H1 (cell line): Measurements from ENCODE around the gene FBXO11. TPM values are rescaled to one million over a fixed set of nuclear protein-coding genes. Genes with fewer than 3 reads are reported as not detected.

Source experiments
- CTCF ChIA-PET: fragments of 300-600 bp; sonication (Branson Sonifier 250); formaldehyde crosslinking; loops from one replicate; lab custom pipeline; 2021; ENCODE audit not compliant: partially characterized antibody; lab: Charles Lee
- POLR2A ChIA-PET: fragments of 300-600 bp; sonication (Branson Sonifier 250); formaldehyde crosslinking; loops from one replicate; lab custom pipeline; 2021; ENCODE audit warnings: inconsistent platforms; ENCODE audit not compliant: partially characterized antibody; lab: Charles Lee
- DNase-seq, 2 experiments: peaks; one replicate each; pipeline versions ENCODE4 v3.0.0 to v3.0.0-alpha.2; 2010 to 2022; ENCODE audit warnings: low spot score in 2 of 2, low read depth in 1 of 2, mixed read lengths in 1 of 2
- FAIRE-seq: peaks from 2 replicates; lab custom pipeline; 2011; peaks lifted over from hg19 to GRCh38; lab: Jason Lieb, UNC
- H2AFZ ChIP-seq: 2 replicates; pipeline ENCODE4 v1.8.1; 2012; ENCODE audit warnings: low read length, inconsistent platforms
- H2AK5ac ChIP-seq: 2 replicates; pipeline ENCODE4 v1.6.1; 2013; ENCODE audit warnings: low read depth, low read length
- H2BK120ac ChIP-seq: replicated peaks from 2 replicates; pipeline ENCODE3; 2013; ENCODE audit warnings: low read depth, low read length, inconsistent platforms
- H2BK12ac ChIP-seq: 2 replicates; pipeline ENCODE4 v1.6.1; 2013; ENCODE audit warnings: low read depth, low read length
- H2BK15ac ChIP-seq: 2 replicates; pipeline ENCODE4 v1.6.1; 2013; ENCODE audit warnings: low read length
- H2BK20ac ChIP-seq: 2 replicates; pipeline ENCODE4 v1.6.1; 2013; ENCODE audit warnings: low read length
- H2BK5ac ChIP-seq: 2 replicates; pipeline ENCODE4 v1.6.1; 2013; ENCODE audit warnings: low read depth, low read length
- H3K14ac ChIP-seq: 2 replicates; pipeline ENCODE4 v1.6.1; 2013; ENCODE audit warnings: inconsistent platforms; ENCODE audit not compliant: insufficient read length
- H3K18ac ChIP-seq: 2 replicates; pipeline ENCODE4 v1.6.1; 2013; ENCODE audit warnings: low read length; ENCODE audit errors: extremely low read depth
- H3K23ac ChIP-seq: 2 replicates; pipeline ENCODE4 v1.6.1; 2013; ENCODE audit warnings: inconsistent platforms; ENCODE audit not compliant: insufficient read length
- H3K23me2 ChIP-seq: 2 replicates; pipeline ENCODE4 v1.6.1; 2013; ENCODE audit warnings: low read depth, low read length
- H3K27ac ChIP-seq: 2 replicates; pipeline ENCODE4 v1.6.1; 2011; ENCODE audit warnings: low read depth, low read length, inconsistent platforms
- H3K27me3 ChIP-seq, 4 experiments: replicated peaks in 1 of 4; 1 replicate in 1 of 4; 2 replicates in 3 of 4; pipeline versions ENCODE4 v1.6.1 to v1.8.1; 2011 to 2013; ENCODE audit warnings: low read length in 3 of 4, mild to moderate bottlenecking in 3 of 4, inconsistent platforms in 2 of 4, mixed read lengths in 2 of 4, moderate library complexity in 1 of 4; ENCODE audit not compliant: control insufficient read depth in 3 of 4, insufficient read depth in 3 of 4; ENCODE audit errors: extremely low read depth in 1 of 4
- H3K36me3 ChIP-seq, 4 experiments: 2 replicates each; pipeline versions ENCODE4 v1.6.1 to v1.8.1; 2011 to 2013; ENCODE audit warnings: mild to moderate bottlenecking in 4 of 4, low read length in 3 of 4, moderate library complexity in 2 of 4, control low read depth in 1 of 4, inconsistent platforms in 1 of 4; ENCODE audit not compliant: insufficient read depth in 4 of 4, control insufficient read depth in 2 of 4
- H3K4ac ChIP-seq: replicated peaks from 2 replicates; pipeline ENCODE3; 2013; ENCODE audit warnings: low read length, low read depth, mixed read lengths, inconsistent platforms; ENCODE audit not compliant: insufficient read length
- H3K4me1 ChIP-seq, 4 experiments: replicated peaks in 1 of 4; 1 replicate in 1 of 4; 2 replicates in 3 of 4; pipeline versions ENCODE4 v1.6.1 to v1.8.1; 2011 to 2013; ENCODE audit warnings: low read length in 3 of 4, inconsistent platforms in 2 of 4, mixed read lengths in 1 of 4; ENCODE audit not compliant: insufficient read depth in 4 of 4, control insufficient read depth in 3 of 4
- H3K4me2 ChIP-seq, 2 experiments: 2 replicates each; pipeline versions ENCODE4 v1.6.1 to v1.8.1; 2011 to 2013; ENCODE audit warnings: low read depth in 2 of 2, low read length in 2 of 2, control low read depth in 1 of 2, inconsistent platforms in 1 of 2, mild to moderate bottlenecking in 1 of 2; ENCODE audit not compliant: insufficient read depth in 1 of 2
- H3K4me3 ChIP-seq, 4 experiments: fragments of 200-600, 300-600 bp in 1 of 4; sonication (generic), shearing (Covaris generic), sonication (Bioruptor Twin) in 1 of 4; 2 replicates each; pipeline versions ENCODE4 v1.5.1 to v1.8.1; 2011 to 2016; ENCODE audit warnings: low read length in 4 of 4, low read depth in 3 of 4, control low read depth in 2 of 4, inconsistent platforms in 2 of 4, mild to moderate bottlenecking in 2 of 4, mixed read lengths in 1 of 4, moderate library complexity in 1 of 4; ENCODE audit not compliant: insufficient read depth in 2 of 4; ENCODE audit errors: extremely low read depth in 1 of 4
- H3K56ac ChIP-seq: replicated peaks from 2 replicates; pipeline ENCODE3; 2013; ENCODE audit warnings: low read depth, mild to moderate bottlenecking, mixed read lengths, low read length, inconsistent platforms; ENCODE audit not compliant: insufficient read length
- H3K79me1 ChIP-seq: 2 replicates; pipeline ENCODE4 v1.6.1; 2013; ENCODE audit warnings: low read depth, low read length, control low read depth
- H3K79me2 ChIP-seq, 2 experiments: 2 replicates each; pipeline versions ENCODE4 v1.6.1 to v1.8.1; 2012 to 2013; ENCODE audit warnings: low read length in 2 of 2, mild to moderate bottlenecking in 2 of 2, inconsistent platforms in 1 of 2; ENCODE audit not compliant: insufficient read depth in 2 of 2, control insufficient read depth in 1 of 2
- H3K9ac ChIP-seq, 4 experiments: replicated peaks in 1 of 4; 1 replicate in 1 of 4; 2 replicates in 3 of 4; pipeline versions ENCODE4 v1.6.1 to v1.8.1; 2011 to 2013; ENCODE audit warnings: low read depth in 3 of 4, low read length in 3 of 4, control low read depth in 2 of 4, mild to moderate bottlenecking in 2 of 4, moderate library complexity in 2 of 4, inconsistent platforms in 1 of 4; ENCODE audit errors: extremely low read depth in 1 of 4
- H3K9me3 ChIP-seq, 2 experiments: 2 replicates each; pipeline versions ENCODE4 v1.6.1 to v1.8.1; 2012 to 2013; ENCODE audit warnings: mild to moderate bottlenecking in 2 of 2, moderate library complexity in 2 of 2, control low read depth in 1 of 2, inconsistent platforms in 1 of 2, low read depth in 1 of 2, low read length in 1 of 2, mixed read lengths in 1 of 2; ENCODE audit not compliant: insufficient read depth in 2 of 2
- H4K20me1 ChIP-seq, 2 experiments: replicated peaks in 1 of 2; 2 replicates each; pipeline versions ENCODE3 to v1.8.1; 2011 to 2013; ENCODE audit warnings: inconsistent platforms in 2 of 2, low read length in 2 of 2, mild to moderate bottlenecking in 1 of 2; ENCODE audit not compliant: insufficient read depth in 2 of 2, control insufficient read depth in 1 of 2
- H4K5ac ChIP-seq: 2 replicates; pipeline ENCODE4 v1.6.1; 2013; ENCODE audit warnings: low read length, low read depth, mixed read lengths, inconsistent platforms; ENCODE audit not compliant: insufficient read length
- H4K8ac ChIP-seq: 2 replicates; pipeline ENCODE4 v1.8.0; 2013; ENCODE audit warnings: mild to moderate bottlenecking, moderate library complexity, low read length, inconsistent platforms; ENCODE audit not compliant: insufficient read depth; ENCODE audit errors: extremely low read depth
- H4K91ac ChIP-seq: replicated peaks from 2 replicates; pipeline ENCODE3; 2013; ENCODE audit warnings: low read length, mixed read lengths, inconsistent platforms; ENCODE audit not compliant: insufficient read length
- EGR1 ChIP-seq: IDR thresholded peaks from 2 replicates; pipeline ENCODE4 v1.6.1; 2011; ENCODE audit warnings: low read depth, low read length, borderline replicate concordance
- HDAC2 ChIP-seq, 2 experiments: fragments of 300-600 bp in 1 of 2; sonication (generic) in 1 of 2; IDR thresholded peaks; 2 replicates each; pipeline ENCODE4 v1.6.1; 2011 to 2012; ENCODE audit warnings: low read depth in 2 of 2, low read length in 2 of 2, mild to moderate bottlenecking in 2 of 2, moderate library complexity in 2 of 2, borderline replicate concordance in 1 of 2, inconsistent platforms in 1 of 2
- SIX5 ChIP-seq: IDR thresholded peaks from 2 replicates; pipeline ENCODE4 v1.6.1; 2011; ENCODE audit warnings: mild to moderate bottlenecking, low read depth, low read length
- WGBS, 2 experiments: shearing (Covaris generic) in 1 of 2; methylation state at CpG; one replicate each; pipeline versions ENCODE4 v1.1.6 to v1.1.7; 2013 to 2015; ENCODE audit warnings: low lambda C conversion rate in 2 of 2, mixed read lengths in 2 of 2, inconsistent platforms in 1 of 2, low coverage in 1 of 2, missing lambda C conversion rate in 1 of 2; ENCODE audit not compliant: insufficient replicate concordance in 2 of 2, insufficient coverage in 1 of 2, insufficient read length in 1 of 2; ENCODE audit errors: extremely low coverage in 1 of 2, missing lambda C conversion rate in 1 of 2; 5-methylcytosine and 5-hydroxymethylcytosine counted together
- polyA plus RNA-seq, 7 experiments: library from polyadenylated mRNA; depleted of rRNA in 3 of 7; stranded (reverse) in 5 of 7; unstranded in 2 of 7; fragments of >200 nt in 5 of 7; fragments of 200-250 nt in 2 of 7; gene quantifications; 1 replicate in 5 of 7; 2 replicates in 1 of 7; 4 replicates in 1 of 7; pipeline versions ENCODE4 v1.2.1 to v1.2.3, GENCODE V29; 2011 to 2013; ENCODE audit warnings: missing spikeins in 2 of 7, mixed read lengths in 2 of 7
- total RNA-seq: library from RNA; stranded (reverse); fragmentation: NEBNext Ultra II Directional; extraction: Animal tissue kit (Norgen Biotek cat#: 25700); gene quantifications from 2 replicates; pipeline ENCODE4 v1.2.1, GENCODE V29; 2021

Gene FBXO11
- total and polyA plus RNA-seq, 2 of the 8 experiments (the other 6 are each of a cell fraction or from before 2014, with no cell fraction given) = 21.7 to 57.3 TPM

DNA sequence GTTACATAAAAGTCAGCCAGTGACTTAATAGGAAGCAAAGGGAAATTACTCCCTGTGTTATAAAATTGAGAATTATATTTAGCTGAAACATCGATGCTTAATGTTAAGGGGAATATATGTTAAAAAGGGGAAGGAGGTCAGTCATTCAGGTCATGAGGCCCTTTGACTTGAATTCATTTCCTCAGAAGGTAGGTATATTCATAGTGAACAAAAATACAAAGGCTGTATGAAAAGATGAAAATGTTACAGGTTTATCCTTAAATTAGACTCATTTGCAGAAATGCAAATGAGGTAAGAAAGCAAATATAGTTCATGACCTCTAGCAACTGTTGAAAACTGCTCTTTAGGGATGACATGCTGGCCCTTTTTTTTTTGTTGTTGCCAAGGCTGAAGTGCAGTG lies 102.5 kb downstream of the FBXO11 start:
- Histone ChIP-seq H4K91ac (no peak overlapping the region), H2BK12ac (no peak overlapping the region), H3K18ac (no peak overlapping the region), H2BK15ac (no peak overlapping the region), H3K9me3 (no peaks in the 10 kb centered on the region), H3K27ac (no peak overlapping the region), H4K5ac (no peak overlapping the region), H3K23me2 (no peaks in the 10 kb centered on the region), H3K23ac (no peak overlapping the region), H3K56ac (no peak overlapping the region), H3K4me2 (no peak overlapping the region), H3K27me3 (no peaks in the 10 kb centered on the region), H3K79me1 (no peaks in the 10 kb centered on the region; the same call in 1 of the 2 replicates), H3K4me1 (no peaks in the 10 kb centered on the region), H4K20me1 (peaks cover 3 to 10% of the 10 kb centered on the region in 2 experiments), H2AFZ (no peak overlapping the region), H2BK5ac (no peak overlapping the region), H2BK120ac (no peak overlapping the region), H2AK5ac (no peak overlapping the region), H4K8ac (no peak overlapping the region), H3K14ac (no peak overlapping the region), H3K79me2 (peaks cover 1 to 39% of the 10 kb centered on the region in 2 experiments; a peak in 2 of 4 replicates), H3K4me3 (no peak overlapping the region), H3K4ac (no peak overlapping the region), H2BK20ac (no peak overlapping the region), H3K36me3 (peaks cover 38 to 100% (median 87%) of the 10 kb centered on the region in 4 experiments), H3K9ac (no peak overlapping the region)
- ChIA-PET CTCF (interaction anchor here (0.8 kb wide), 1 partner anchor 325 kb away, joined by 4 read pairs; no protein-coding TSS in a partner anchor), POLR2A (interaction anchor here (0.9 to 1.8 kb wide), 2 partner anchors 12 to 20 kb away, joined by 3 to 4 read pairs; no protein-coding TSS in a partner anchor)
- FAIRE-seq (no peak), DNase-seq (no peak)
- WGBS, 2 experiments = 88% methylated on average over 1 of the region's 1 CpG; no CpG with 5 or more reads in 1 of the 2 experiments
- no peak for TF ChIP-seq SIX5
- no peak for TF ChIP-seq EGR1
- no peak for TF ChIP-seq HDAC2 (IDR thresholded peaks at IDR 0.05; ENCODE audit: borderline replicate concordance in 1 of 2, low read depth in 2 of 2, low read length in 2 of 2)
